A549 (cell line): ENCODE results near the gene CNTNAP2. TPM values are rescaled to one million over a fixed set of nuclear protein-coding genes. Genes with fewer than 3 reads are reported as not detected.

Experiments used
- ATAC-seq, 2 experiments: fragments of 200-7000 bp in 1 of 2; fragments of >200 bp in 1 of 2; cut with Nextera tagmentation in 1 of 2; cut with Tn5 transposase in 1 of 2; 3 replicates each; pipeline versions ENCODE4 v1.8.0 to v1.9.1; 2018 to 2020; ENCODE audit warnings: mild to moderate bottlenecking in 1 of 2, moderate library complexity in 1 of 2
- CTCF ChIA-PET: fragments of 300-600 bp; sonication (Branson Sonifier 250); formaldehyde crosslinking; extraction: SDS; loops from one replicate; lab custom pipeline; 2021; ENCODE audit warnings: antibody characterized with exemption, inconsistent platforms; lab: Yijun Ruan, JAX
- POLR2A ChIA-PET: fragments of 350-600 bp; formaldehyde crosslinking; extraction: SDS; loops from one replicate; lab custom pipeline; 2021; ENCODE audit warnings: antibody characterized with exemption, inconsistent platforms; lab: Yijun Ruan, JAX
- DNase-seq, 2 experiments: peaks; one replicate each; pipeline versions ENCODE4 v3.0.0 to v3.0.0-alpha.2; 2011 to 2016; ENCODE audit warnings: low read depth in 1 of 2, low spot score in 1 of 2
- FAIRE-seq: peaks from 2 replicates; lab custom pipeline; 2011; peaks lifted over from hg19 to GRCh38; lab: Jason Lieb, UNC
- H3K27ac ChIP-seq, 2 experiments: fragments of >200 bp; sonication (Bioruptor Twin); formaldehyde crosslinking; 3 replicates each; pipeline ENCODE4 v1.5.1; 2016 to 2017
- H3K4me1 ChIP-seq: fragments of >200 bp; sonication (Bioruptor Twin); formaldehyde crosslinking; 3 replicates; pipeline ENCODE4 v1.6.1; 2016
- H3K4me2 ChIP-seq: fragments of >200 bp; sonication (Bioruptor Twin); formaldehyde crosslinking; 3 replicates; pipeline ENCODE4 v1.6.1; 2016
- H3K4me3 ChIP-seq: fragments of >200 bp; sonication (Bioruptor Twin); formaldehyde crosslinking; 3 replicates; pipeline ENCODE4 v1.5.1; 2016
- H3K9me3 ChIP-seq: fragments of >200 bp; sonication (Bioruptor Twin); formaldehyde crosslinking; 3 replicates; pipeline ENCODE4 v1.6.1; 2016
- CHD2 ChIP-seq: fragments of 150-350 bp; IDR thresholded peaks from 2 replicates; pipeline ENCODE4 v1.6.1; 2014; ENCODE audit warnings: low read length; ENCODE audit not compliant: partially characterized antibody
- CHD4 ChIP-seq: fragments of 200-600 bp; sonication (generic); IDR thresholded peaks from 2 replicates; pipeline ENCODE4 v1.6.1; 2016; ENCODE audit warnings: antibody characterized with exemption, mild to moderate bottlenecking, borderline replicate concordance
- EP300 ChIP-seq, 2 experiments: fragments of >200 bp; sonication (Bioruptor Twin); formaldehyde crosslinking; IDR thresholded peaks; 2 replicates in 1 of 2; 3 replicates in 1 of 2; pipeline ENCODE4 v1.6.1; 2016 to 2017
- FOSL2 ChIP-seq, 2 experiments: fragments of 450-650 bp in 1 of 2; fragments of >200 bp in 1 of 2; sonication (Bioruptor Twin) in 1 of 2; formaldehyde crosslinking; IDR thresholded peaks; 2 replicates each; pipeline versions ENCODE4 v1.5.0 to v1.6.1; 2016 to 2020; ENCODE audit warnings: mild to moderate bottlenecking in 1 of 2, moderate library complexity in 1 of 2
- HEYL ChIP-seq: fragments of 250-450 bp; sonication (Bioruptor Pico); IDR thresholded peaks from 2 replicates; pipeline ENCODE4 v1.8.0; 2021; ENCODE audit warnings: mild to moderate bottlenecking, moderate library complexity
- HOXA7 ChIP-seq: fragments of 250-450 bp; sonication (Bioruptor Pico); IDR thresholded peaks from 2 replicates; pipeline ENCODE4 v1.5.0; 2020; ENCODE audit warnings: mild to moderate bottlenecking, moderate library complexity
- HOXB13 ChIP-seq: fragments of 250-450 bp; sonication (Bioruptor Pico); IDR thresholded peaks from 2 replicates; pipeline ENCODE4 v1.5.0; 2020; ENCODE audit warnings: low read depth, mild to moderate bottlenecking, moderate library complexity
- HOXB5 ChIP-seq: fragments of 250-450 bp; sonication (Bioruptor Pico); IDR thresholded peaks from 2 replicates; pipeline ENCODE4 v1.5.0; 2020; ENCODE audit warnings: mild to moderate bottlenecking, moderate library complexity
- KDM1A ChIP-seq: fragments of 200-600 bp; sonication (generic); IDR thresholded peaks from 2 replicates; pipeline ENCODE4 v1.6.1; 2016; ENCODE audit warnings: low read depth, mild to moderate bottlenecking
- KDM5A ChIP-seq: fragments of 200-600 bp; sonication (generic); IDR thresholded peaks from 2 replicates; pipeline ENCODE4 v1.6.1; 2016; ENCODE audit warnings: antibody characterized with exemption, mild to moderate bottlenecking
- MAZ ChIP-seq: fragments of 150-350 bp; IDR thresholded peaks from 2 replicates; pipeline ENCODE4 v1.6.1; 2014; ENCODE audit warnings: antibody characterized with exemption, low read depth, low read length, borderline replicate concordance
- MYC ChIP-seq: IDR thresholded peaks from 2 replicates; pipeline ENCODE4 v1.6.1; 2012; ENCODE audit warnings: mild to moderate bottlenecking, inconsistent platforms, low read length, improper control_type of control experiment, borderline replicate concordance
- NFE2L2 ChIP-seq: fragments of 150-350 bp; conservative IDR thresholded peaks from 2 replicates; pipeline ENCODE4 v1.6.1; 2014; ENCODE audit warnings: low read length
- NPAS2 ChIP-seq: fragments of 250-450 bp; sonication (Bioruptor Pico); IDR thresholded peaks from 2 replicates; pipeline ENCODE4 v1.8.0; 2022; ENCODE audit warnings: mild to moderate bottlenecking, moderate library complexity, borderline replicate concordance
- NR3C1 ChIP-seq: fragments of >200 bp; sonication (Bioruptor Twin); formaldehyde crosslinking; IDR thresholded peaks from 3 replicates; pipeline ENCODE4 v1.6.1; 2017
- RAD21 ChIP-seq, 2 experiments: fragments of >200 bp in 1 of 2; sonication (Bioruptor Twin) in 1 of 2; formaldehyde crosslinking in 1 of 2; IDR thresholded peaks in 1 of 2; conservative IDR thresholded peaks in 1 of 2; 2 replicates in 1 of 2; 3 replicates in 1 of 2; pipeline ENCODE4 v1.6.1; 2012 to 2018; ENCODE audit warnings: inconsistent platforms in 1 of 2
- RCOR1 ChIP-seq: fragments of 150-350 bp; IDR thresholded peaks from 2 replicates; pipeline ENCODE4 v1.6.1; 2014; ENCODE audit warnings: antibody characterized with exemption, low read length, low read depth
- RFX5 ChIP-seq: fragments of 450-650 bp; IDR thresholded peaks from 2 replicates; pipeline ENCODE4 v1.7.1; 2014; ENCODE audit warnings: antibody characterized with exemption, mild to moderate bottlenecking, moderate library complexity
- SMC3 ChIP-seq: fragments of >200 bp; sonication (Bioruptor Twin); formaldehyde crosslinking; IDR thresholded peaks from 3 replicates; pipeline ENCODE4 v1.6.1; 2018; ENCODE audit warnings: inconsistent platforms
- TFCP2L1 ChIP-seq: fragments of 250-450 bp; sonication (Bioruptor Pico); IDR thresholded peaks from 2 replicates; pipeline ENCODE4 v1.5.0; 2021; ENCODE audit warnings: mild to moderate bottlenecking
- TP53 ChIP-seq: fragments of 250-450 bp; sonication (Bioruptor Pico); IDR thresholded peaks from 2 replicates; pipeline ENCODE4 v1.5.0; 2021; ENCODE audit warnings: mild to moderate bottlenecking, moderate library complexity
- WGBS: methylation state at CpG from one replicate; pipeline ENCODE4 v1.1.6; 2017; ENCODE audit errors: missing lambda C conversion rate; 5-methylcytosine and 5-hydroxymethylcytosine counted together
- polyA plus RNA-seq, 4 experiments: library from polyadenylated mRNA; depleted of rRNA in 3 of 4; stranded (reverse); fragments of >200 nt; fragmentation: RNase III in 1 of 4; extraction: RNeasy Plus Mini Kit Qiagen cat#74134 plus additional on column Dnase treatment in 1 of 4; gene quantifications; 2 replicates in 3 of 4; 3 replicates in 1 of 4; pipeline ENCODE4 v1.2.3, GENCODE V29; 2011 to 2017
- TF ChIP-seq, protein P1 (sequence below): fragments of 250-450 bp; sonication (Bioruptor Pico); IDR thresholded peaks from 2 replicates; pipeline ENCODE4 v1.5.0; 2020; ENCODE audit warnings: low read depth, mild to moderate bottlenecking, moderate library complexity
- TF ChIP-seq, protein P2 (sequence below): fragments of 200-600 bp; sonication (generic); IDR thresholded peaks from 2 replicates; pipeline ENCODE4 v1.6.1; 2016; ENCODE audit warnings: antibody characterized with exemption, mild to moderate bottlenecking, moderate library complexity
- TF ChIP-seq, protein P3 (sequence below): IDR thresholded peaks from 2 replicates; pipeline ENCODE4 v1.6.1; 2012

CNTNAP2 gene
- polyA plus RNA-seq, 2 of the 4 experiments (the other 2 are of a cell fraction) = 0.05 to 0.13 TPM

DNA sequence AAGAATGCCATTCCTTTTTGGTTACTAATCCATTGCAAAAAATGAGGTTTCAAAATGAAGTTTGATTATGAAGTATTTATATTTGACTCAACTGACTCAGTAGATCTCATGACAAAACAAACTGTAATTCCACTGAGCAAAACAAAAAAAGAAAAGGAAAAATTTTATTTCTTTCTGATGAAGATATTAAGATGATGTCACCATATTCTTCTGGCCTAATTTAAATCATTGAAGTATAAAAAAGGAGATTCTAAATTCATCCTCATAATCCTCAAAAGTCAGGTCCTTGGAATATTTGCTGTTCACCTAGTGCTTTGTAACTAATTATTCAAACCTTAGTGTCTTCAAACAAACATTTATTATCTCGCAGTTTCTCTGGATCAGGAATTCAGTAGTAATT, 1183.7 kb downstream of the CNTNAP2 start:
- POLR2A ChIA-PET = no interaction called here
- Histone ChIP-seq H3K4me2 (no peak overlapping the region), H3K9me3 (0 out of 3 replicates have a peak, but pooled peaks cover 3% of the 10 kb centered on the region), H3K4me3 (no peak overlapping the region), H3K27ac (no peak overlapping the region), H3K4me1 (no peaks in the 10 kb centered on the region)
- CTCF ChIA-PET = no interaction called here
- no peak for TF ChIP-seq MYC
- TF ChIP-seq CHD2 = no peak
- TF ChIP-seq HEYL (CRISPR knock-in tag) = no peak
- no peak for TF ChIP-seq HOXB5 (CRISPR knock-in tag)
- no peak for TF ChIP-seq RFX5
- TF ChIP-seq CHD4 = no peak
- TF ChIP-seq, protein P1, sequence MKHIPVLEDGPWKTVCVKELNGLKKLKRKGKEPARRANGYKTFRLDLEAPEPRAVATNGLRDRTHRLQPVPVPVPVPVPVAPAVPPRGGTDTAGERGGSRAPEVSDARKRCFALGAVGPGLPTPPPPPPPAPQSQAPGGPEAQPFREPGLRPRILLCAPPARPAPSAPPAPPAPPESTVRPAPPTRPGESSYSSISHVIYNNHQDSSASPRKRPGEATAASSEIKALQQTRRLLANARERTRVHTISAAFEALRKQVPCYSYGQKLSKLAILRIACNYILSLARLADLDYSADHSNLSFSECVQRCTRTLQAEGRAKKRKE = no peak
- no peak for TF ChIP-seq HOXA7
- TF ChIP-seq NPAS2 (CRISPR knock-in tag) = no peak
- DNase-seq = no peak
- no peak for FAIRE-seq
- WGBS = 22% methylated on average over 1 of the region's 1 CpG
- ATAC-seq = no peak

DNA sequence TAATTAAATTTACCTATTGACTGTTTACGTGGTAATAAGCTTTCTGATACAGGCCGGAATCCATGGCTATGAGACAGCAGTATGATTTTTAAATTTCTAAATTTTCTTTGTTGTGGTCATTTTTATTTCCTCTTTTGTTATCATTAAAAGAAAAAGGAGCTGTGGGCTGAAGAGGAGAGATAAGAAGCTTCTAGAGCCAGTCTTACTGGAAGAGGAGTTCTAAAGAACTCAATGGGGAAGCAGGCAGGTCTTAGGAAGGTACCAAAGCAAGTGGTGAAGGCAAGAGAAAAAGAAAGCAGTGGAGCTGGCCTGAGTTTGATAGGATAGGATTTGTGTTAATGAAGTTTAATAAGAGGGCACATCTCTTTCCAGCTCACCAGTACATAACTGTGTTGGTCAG, 1187.8 kb downstream of the CNTNAP2 start:
- POLR2A ChIA-PET = no interaction called here
- WGBS = 64% methylated on average over 2 of the region's 2 CpGs
- no peak for ATAC-seq
- no peak overlapping the region for H3K4me2 ChIP-seq
- no peak overlapping the region for H3K27ac ChIP-seq
- CTCF ChIA-PET = no interaction called here
- no peaks in the 10 kb centered on the region for H3K4me1 ChIP-seq
- no peak for DNase-seq
- no peak overlapping the region for H3K4me3 ChIP-seq
- no peaks in the 10 kb centered on the region for H3K9me3 ChIP-seq
- no peak for TF ChIP-seq FOSL2 (IDR thresholded peaks at IDR 0.05)
- no peak for TF ChIP-seq FOSL2 (CRISPR knock-in tag; IDR thresholded peaks at IDR 0.05)
- TF ChIP-seq, protein P2, sequence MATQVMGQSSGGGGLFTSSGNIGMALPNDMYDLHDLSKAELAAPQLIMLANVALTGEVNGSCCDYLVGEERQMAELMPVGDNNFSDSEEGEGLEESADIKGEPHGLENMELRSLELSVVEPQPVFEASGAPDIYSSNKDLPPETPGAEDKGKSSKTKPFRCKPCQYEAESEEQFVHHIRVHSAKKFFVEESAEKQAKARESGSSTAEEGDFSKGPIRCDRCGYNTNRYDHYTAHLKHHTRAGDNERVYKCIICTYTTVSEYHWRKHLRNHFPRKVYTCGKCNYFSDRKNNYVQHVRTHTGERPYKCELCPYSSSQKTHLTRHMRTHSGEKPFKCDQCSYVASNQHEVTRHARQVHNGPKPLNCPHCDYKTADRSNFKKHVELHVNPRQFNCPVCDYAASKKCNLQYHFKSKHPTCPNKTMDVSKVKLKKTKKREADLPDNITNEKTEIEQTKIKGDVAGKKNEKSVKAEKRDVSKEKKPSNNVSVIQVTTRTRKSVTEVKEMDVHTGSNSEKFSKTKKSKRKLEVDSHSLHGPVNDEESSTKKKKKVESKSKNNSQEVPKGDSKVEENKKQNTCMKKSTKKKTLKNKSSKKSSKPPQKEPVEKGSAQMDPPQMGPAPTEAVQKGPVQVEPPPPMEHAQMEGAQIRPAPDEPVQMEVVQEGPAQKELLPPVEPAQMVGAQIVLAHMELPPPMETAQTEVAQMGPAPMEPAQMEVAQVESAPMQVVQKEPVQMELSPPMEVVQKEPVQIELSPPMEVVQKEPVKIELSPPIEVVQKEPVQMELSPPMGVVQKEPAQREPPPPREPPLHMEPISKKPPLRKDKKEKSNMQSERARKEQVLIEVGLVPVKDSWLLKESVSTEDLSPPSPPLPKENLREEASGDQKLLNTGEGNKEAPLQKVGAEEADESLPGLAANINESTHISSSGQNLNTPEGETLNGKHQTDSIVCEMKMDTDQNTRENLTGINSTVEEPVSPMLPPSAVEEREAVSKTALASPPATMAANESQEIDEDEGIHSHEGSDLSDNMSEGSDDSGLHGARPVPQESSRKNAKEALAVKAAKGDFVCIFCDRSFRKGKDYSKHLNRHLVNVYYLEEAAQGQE = no peak
- TF ChIP-seq CHD2 = no peak
- TF ChIP-seq MYC = no peak
- TF ChIP-seq RCOR1 = no peak
- TF ChIP-seq RAD21 (conservative IDR thresholded peaks at IDR 0.05 in 1 of 2, IDR thresholded peaks at IDR 0.05 in 1 of 2) = no peak
- no peak for TF ChIP-seq HOXB13 (CRISPR knock-in tag)
- no peak for TF ChIP-seq SMC3
- no peak for TF ChIP-seq KDM5A
- no peak for TF ChIP-seq NFE2L2
- no peak for TF ChIP-seq EP300 (IDR thresholded peaks at IDR 0.05)
- no peak for TF ChIP-seq KDM1A
- TF ChIP-seq NR3C1 = no peak
- no peak for FAIRE-seq

DNA sequence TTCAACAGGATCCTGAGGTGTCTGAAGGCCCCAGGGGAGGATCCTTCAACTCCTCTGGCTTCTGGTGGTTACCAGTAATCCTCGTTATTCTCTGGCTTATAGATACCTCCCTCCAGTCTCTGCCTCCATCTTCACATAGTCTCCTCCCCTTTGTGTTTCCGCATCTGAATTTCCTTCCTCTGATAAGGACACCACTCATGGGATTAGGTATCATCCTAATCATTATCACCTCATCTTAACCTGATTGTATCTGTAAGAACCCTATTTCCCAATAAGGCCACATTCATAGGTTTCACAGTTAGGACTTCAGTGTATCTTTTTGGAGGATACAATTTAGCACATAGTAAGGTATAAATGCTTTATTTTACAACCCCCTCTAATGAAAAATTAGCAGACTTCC, 1189.2 kb downstream of the CNTNAP2 start:
- CTCF ChIA-PET = no interaction called here
- Histone ChIP-seq H3K4me2 (no peak overlapping the region), H3K4me3 (no peak overlapping the region), H3K4me1 (no peaks in the 10 kb centered on the region), H3K9me3 (no peaks in the 10 kb centered on the region), H3K27ac (no peak overlapping the region)
- FAIRE-seq (no peak), ATAC-seq (no peak), DNase-seq (no peak)
- TF ChIP-seq MYC (no peak), MAZ (no peak), TFCP2L1 (CRISPR knock-in tag) (no peak), TP53 (CRISPR knock-in tag) (no peak)
- TF ChIP-seq, protein P3, sequence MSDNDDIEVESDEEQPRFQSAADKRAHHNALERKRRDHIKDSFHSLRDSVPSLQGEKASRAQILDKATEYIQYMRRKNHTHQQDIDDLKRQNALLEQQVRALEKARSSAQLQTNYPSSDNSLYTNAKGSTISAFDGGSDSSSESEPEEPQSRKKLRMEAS = no peak
- WGBS = 45% methylated on average over 2 of the region's 2 CpGs
- POLR2A ChIA-PET = no interaction called here
